SK-N-SH treated with all-trans-retinoic acid at 6 μM for 48 hours (cell line): ENCODE measurements around the gene KRT74.

Experiments
- BACH2 ChIP-seq: fragments of 250-450 bp; sonication (Bioruptor Pico); IDR thresholded peaks from 2 replicates; pipeline ENCODE4 v1.9.0; 2021; ENCODE audit warnings: mild to moderate bottlenecking, borderline replicate concordance
- PATZ1 ChIP-seq: fragments of 250-450 bp; sonication (Bioruptor Pico); IDR thresholded peaks from 2 replicates; pipeline ENCODE4 v1.8.0; 2020; ENCODE audit warnings: mild to moderate bottlenecking, moderate library complexity, borderline replicate concordance
- POU6F1 ChIP-seq: fragments of 250-450 bp; sonication (Bioruptor Pico); IDR thresholded peaks from 2 replicates; pipeline ENCODE4 v1.8.0; 2021; ENCODE audit warnings: low read depth, mild to moderate bottlenecking, moderate library complexity, borderline replicate concordance
- PPARA ChIP-seq: fragments of 250-450 bp; sonication (Bioruptor Pico); IDR thresholded peaks from 2 replicates; pipeline ENCODE4 v1.5.0; 2020; ENCODE audit warnings: mild to moderate bottlenecking, borderline replicate concordance
- RARB ChIP-seq: fragments of 250-450 bp; sonication (Bioruptor Pico); IDR thresholded peaks from 2 replicates; pipeline ENCODE4 v1.8.0; 2021; ENCODE audit warnings: mild to moderate bottlenecking, moderate library complexity
- TOX ChIP-seq: fragments of 250-450 bp; sonication (Bioruptor Pico); IDR thresholded peaks from 2 replicates; pipeline ENCODE4 v1.8.0; 2021; ENCODE audit warnings: mild to moderate bottlenecking, moderate library complexity, borderline replicate concordance

GRCh38 chr12:52575948-52576347, 2.3 kb upstream of the KRT74 start:
- TF ChIP-seq PPARA (CRISPR knock-in tag) (no peak), POU6F1 (CRISPR knock-in tag) (no peak), TOX (CRISPR knock-in tag) (no peak), BACH2 (no peak), RARB (CRISPR knock-in tag) (no peak), PATZ1 (CRISPR knock-in tag) (no peak)
